ENCODE results near the gene MR1.

DNA sequence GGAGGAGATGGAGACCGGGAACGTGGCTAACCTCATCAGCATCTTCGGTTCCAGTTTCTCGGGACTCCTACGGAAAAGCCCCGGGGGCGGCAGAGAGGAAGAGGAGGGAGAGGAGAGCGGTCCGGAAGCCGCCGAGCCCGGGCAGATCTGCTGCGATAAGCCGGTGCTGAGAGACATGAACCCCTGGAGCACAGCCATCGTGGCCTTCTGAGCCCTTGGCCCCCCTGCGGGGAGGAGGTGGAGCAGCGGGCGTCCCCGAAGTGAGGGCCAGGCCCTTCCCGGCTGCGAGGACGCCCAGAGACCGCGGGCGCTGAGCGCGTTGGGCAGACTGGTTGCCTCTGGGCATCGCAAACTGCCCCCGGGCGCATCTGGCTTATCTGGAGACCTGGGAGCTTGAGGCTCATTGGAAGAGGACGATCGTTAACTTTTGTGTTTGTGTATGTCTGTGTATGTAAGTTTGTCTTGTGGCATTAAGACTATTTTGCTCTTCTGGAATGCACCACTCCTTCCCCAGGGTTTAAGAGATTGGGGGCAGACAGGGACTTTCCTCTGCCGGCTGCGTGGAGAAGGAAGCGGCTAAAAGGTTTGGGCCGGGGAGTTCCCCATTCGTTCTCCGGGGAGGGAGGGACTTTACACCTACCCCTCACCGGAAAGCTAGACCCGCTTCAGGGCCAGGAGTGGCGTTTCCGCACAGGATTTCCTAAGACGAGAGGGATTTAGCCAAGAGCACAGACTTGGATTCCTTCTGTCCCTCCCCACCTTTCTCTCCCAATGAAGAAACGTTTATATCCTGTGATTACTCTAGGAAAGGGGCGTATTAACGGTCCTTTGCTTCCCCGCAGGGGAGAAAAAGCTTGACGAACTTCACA lies 56.1 kb downstream of the MR1 start:
- TF ChIP-seq, protein P1, sequence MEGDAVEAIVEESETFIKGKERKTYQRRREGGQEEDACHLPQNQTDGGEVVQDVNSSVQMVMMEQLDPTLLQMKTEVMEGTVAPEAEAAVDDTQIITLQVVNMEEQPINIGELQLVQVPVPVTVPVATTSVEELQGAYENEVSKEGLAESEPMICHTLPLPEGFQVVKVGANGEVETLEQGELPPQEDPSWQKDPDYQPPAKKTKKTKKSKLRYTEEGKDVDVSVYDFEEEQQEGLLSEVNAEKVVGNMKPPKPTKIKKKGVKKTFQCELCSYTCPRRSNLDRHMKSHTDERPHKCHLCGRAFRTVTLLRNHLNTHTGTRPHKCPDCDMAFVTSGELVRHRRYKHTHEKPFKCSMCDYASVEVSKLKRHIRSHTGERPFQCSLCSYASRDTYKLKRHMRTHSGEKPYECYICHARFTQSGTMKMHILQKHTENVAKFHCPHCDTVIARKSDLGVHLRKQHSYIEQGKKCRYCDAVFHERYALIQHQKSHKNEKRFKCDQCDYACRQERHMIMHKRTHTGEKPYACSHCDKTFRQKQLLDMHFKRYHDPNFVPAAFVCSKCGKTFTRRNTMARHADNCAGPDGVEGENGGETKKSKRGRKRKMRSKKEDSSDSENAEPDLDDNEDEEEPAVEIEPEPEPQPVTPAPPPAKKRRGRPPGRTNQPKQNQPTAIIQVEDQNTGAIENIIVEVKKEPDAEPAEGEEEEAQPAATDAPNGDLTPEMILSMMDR (IDR thresholded peaks at IDR 0.05 in 2 of 3, conservative IDR thresholded peaks at IDR 0.05 in 1 of 3; ENCODE audit: borderline replicate concordance in 1 of 3, insufficient read depth in 1 of 3, low read depth in 2 of 3, low read length in 2 of 3): no peak
- TF ChIP-seq EZH2phosphoT487 (IDR thresholded peaks at IDR 0.05; ENCODE audit: borderline replicate concordance): no peak
- TF ChIP-seq EZH2 (IDR thresholded peaks at IDR 0.05): no peak
- no peak for TF ChIP-seq EGR1 (IDR thresholded peaks at IDR 0.05; ENCODE audit: low read depth)
- no peak for TF ChIP-seq POLR2A (IDR thresholded peaks at IDR 0.05; ENCODE audit: borderline replicate concordance, extremely low read depth, insufficient read depth, insufficient read length)

Data from HCT116 (cell line).